Panc1 (cell line): ENCODE results near the gene GPX3. TPM values are rescaled to one million over a fixed set of nuclear protein-coding genes. Genes with fewer than 3 reads are reported as not detected.

Experiments
- ATAC-seq: fragments of 200-7000 bp; cut with Tn5 transposase; 2 replicates; pipeline ENCODE4 v1.9.1; 2020; ENCODE audit warnings: mild to moderate bottlenecking, moderate library complexity
- BruUV-seq: library from RNA; stranded (reverse); fragments of 400-500 nt; replicated peaks from 2 replicates; lab custom pipeline; 2021; lab: Mats Ljungman, UMichigan
- CTCF ChIA-PET: fragments of 300-600 bp; sonication (Branson Sonifier 250); formaldehyde crosslinking; loops from one replicate; lab custom pipeline; 2022; ENCODE audit warnings: antibody characterized with exemption; lab: Charles Lee
- POLR2A ChIA-PET: fragments of 300-600 bp; sonication (Branson Sonifier 250); formaldehyde crosslinking; loops from one replicate; lab custom pipeline; 2022; ENCODE audit warnings: antibody characterized with exemption; lab: Charles Lee
- DNase-seq: peaks from one replicate; pipeline ENCODE4 v3.0.0-alpha.2; 2010; ENCODE audit warnings: low read depth, low spot score
- H3K27ac ChIP-seq: 2 replicates; pipeline ENCODE4 v1.5.1; 2011; ENCODE audit warnings: mild to moderate bottlenecking, low read length, inconsistent platforms
- H3K27me3 ChIP-seq: fragments of 200-500 bp; sonication (Bioruptor generic); 2 replicates; pipeline ENCODE4 v1.6.0; 2014; ENCODE audit warnings: low read length, inconsistent platforms; ENCODE audit not compliant: control insufficient read depth, insufficient read depth
- H3K36me3 ChIP-seq: fragments of 200-500 bp; sonication (Bioruptor generic); 2 replicates; pipeline ENCODE4 v1.5.1; 2014; ENCODE audit warnings: inconsistent platforms, mild to moderate bottlenecking, low read length, moderate library complexity; ENCODE audit not compliant: control insufficient read depth, insufficient read depth
- H3K4me1 ChIP-seq: 2 replicates; pipeline ENCODE4 v1.5.1; 2011; ENCODE audit warnings: inconsistent platforms, mild to moderate bottlenecking, low read length, moderate library complexity; ENCODE audit not compliant: control insufficient read depth, insufficient read depth
- H3K4me3 ChIP-seq, 2 experiments: 2 replicates each; pipeline ENCODE4 v1.5.1; 2011 to 2012; ENCODE audit warnings: low read depth in 2 of 2, low read length in 2 of 2, mild to moderate bottlenecking in 2 of 2, inconsistent platforms in 1 of 2, moderate library complexity in 1 of 2
- H3K9me3 ChIP-seq: fragments of 200-500 bp; sonication (Bioruptor generic); 2 replicates; pipeline ENCODE4 v1.5.1; 2014; ENCODE audit warnings: low read depth, mild to moderate bottlenecking, inconsistent platforms, low read length, moderate library complexity; ENCODE audit not compliant: control insufficient read depth, insufficient read depth
- POLR2AphosphoS5 ChIP-seq: IDR thresholded peaks from 2 replicates; pipeline ENCODE4 v1.6.1; 2012; ENCODE audit warnings: mild to moderate bottlenecking, low read depth, low read length, moderate library complexity
- SIN3A ChIP-seq: IDR thresholded peaks from 2 replicates; pipeline ENCODE4 v1.6.1; 2012; ENCODE audit warnings: low read depth, mild to moderate bottlenecking, low read length, moderate library complexity, borderline replicate concordance; ENCODE audit not compliant: insufficient read depth
- TCF7L2 ChIP-seq: IDR thresholded peaks from 2 replicates; pipeline ENCODE4 v1.6.1; 2011; ENCODE audit warnings: mild to moderate bottlenecking, low read depth, low read length, inconsistent platforms
- in situ Hi-C: cut with HindIII; loops from 2 replicates; pipeline ENCODE4 v1.10.0; 2016; ENCODE audit warnings: low sequenced_read_pairs, low pct_unique_long_range_greater_than_20kb
- intact Hi-C: fragments of 100-400 bp; cut with micrococcal nuclease; formaldehyde crosslinking; loops from one replicate; pipeline ENCODE4 v1.10.0; 2022; ENCODE audit not compliant: unreplicated experiment
- total RNA-seq: library from RNA; stranded (reverse); gene quantifications from one replicate; pipeline ENCODE4 v1.2.1, GENCODE V29; 2021; ENCODE audit not compliant: unreplicated experiment
- TF ChIP-seq, protein P1 (sequence below), 2 experiments: IDR thresholded peaks; 2 replicates each; pipeline ENCODE4 v1.6.1; 2011 to 2012; ENCODE audit warnings: low read depth in 2 of 2, control low read depth in 1 of 2, low read length in 1 of 2, mild to moderate bottlenecking in 1 of 2, moderate library complexity in 1 of 2; ENCODE audit not compliant: insufficient read depth in 1 of 2
- TF ChIP-seq, protein P2 (sequence below): fragments of 450-650 bp; IDR thresholded peaks from 2 replicates; pipeline ENCODE4 v1.5.1; 2017; ENCODE audit warnings: mild to moderate bottlenecking

GPX3 gene
- total RNA-seq, 1 experiment from 2014 or later: 8.5 TPM

DNA sequence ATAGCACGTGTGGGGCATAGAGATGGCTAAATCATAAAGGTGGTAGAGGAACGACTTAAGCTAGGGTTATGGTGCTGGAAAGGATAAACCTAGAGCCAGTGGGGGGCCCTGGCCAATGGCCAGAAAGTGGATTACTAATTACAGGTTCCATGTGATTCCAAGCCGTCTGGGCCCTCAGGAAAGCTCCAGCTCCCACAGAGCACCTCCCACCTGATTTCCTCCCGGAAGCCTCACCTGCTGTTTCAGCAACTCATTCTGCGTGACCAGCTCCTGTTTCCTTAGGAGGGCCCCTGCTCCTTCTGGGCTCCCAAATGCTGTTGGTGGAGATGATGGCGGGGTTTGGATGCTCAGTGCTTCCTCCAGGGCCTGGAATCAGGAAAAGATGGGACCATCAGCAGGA is 16.2 kb downstream of the GPX3 start:
- no TSS peak for BruUV-seq
- Histone ChIP-seq H3K27me3 (no peaks in the 10 kb centered on the region), H3K36me3 (no peaks in the 10 kb centered on the region; the same call in 1 of the 2 replicates), H3K4me1 (no peaks in the 10 kb centered on the region), H3K4me3 (no peak overlapping the region), H3K9me3 (no peaks in the 10 kb centered on the region), H3K27ac (no peak overlapping the region)
- ChIA-PET CTCF (no interaction called here), POLR2A (no interaction called here)
- TF ChIP-seq TCF7L2 (no peak), SIN3A (no peak), POLR2AphosphoS5 (no peak)
- TF ChIP-seq, protein P1, sequence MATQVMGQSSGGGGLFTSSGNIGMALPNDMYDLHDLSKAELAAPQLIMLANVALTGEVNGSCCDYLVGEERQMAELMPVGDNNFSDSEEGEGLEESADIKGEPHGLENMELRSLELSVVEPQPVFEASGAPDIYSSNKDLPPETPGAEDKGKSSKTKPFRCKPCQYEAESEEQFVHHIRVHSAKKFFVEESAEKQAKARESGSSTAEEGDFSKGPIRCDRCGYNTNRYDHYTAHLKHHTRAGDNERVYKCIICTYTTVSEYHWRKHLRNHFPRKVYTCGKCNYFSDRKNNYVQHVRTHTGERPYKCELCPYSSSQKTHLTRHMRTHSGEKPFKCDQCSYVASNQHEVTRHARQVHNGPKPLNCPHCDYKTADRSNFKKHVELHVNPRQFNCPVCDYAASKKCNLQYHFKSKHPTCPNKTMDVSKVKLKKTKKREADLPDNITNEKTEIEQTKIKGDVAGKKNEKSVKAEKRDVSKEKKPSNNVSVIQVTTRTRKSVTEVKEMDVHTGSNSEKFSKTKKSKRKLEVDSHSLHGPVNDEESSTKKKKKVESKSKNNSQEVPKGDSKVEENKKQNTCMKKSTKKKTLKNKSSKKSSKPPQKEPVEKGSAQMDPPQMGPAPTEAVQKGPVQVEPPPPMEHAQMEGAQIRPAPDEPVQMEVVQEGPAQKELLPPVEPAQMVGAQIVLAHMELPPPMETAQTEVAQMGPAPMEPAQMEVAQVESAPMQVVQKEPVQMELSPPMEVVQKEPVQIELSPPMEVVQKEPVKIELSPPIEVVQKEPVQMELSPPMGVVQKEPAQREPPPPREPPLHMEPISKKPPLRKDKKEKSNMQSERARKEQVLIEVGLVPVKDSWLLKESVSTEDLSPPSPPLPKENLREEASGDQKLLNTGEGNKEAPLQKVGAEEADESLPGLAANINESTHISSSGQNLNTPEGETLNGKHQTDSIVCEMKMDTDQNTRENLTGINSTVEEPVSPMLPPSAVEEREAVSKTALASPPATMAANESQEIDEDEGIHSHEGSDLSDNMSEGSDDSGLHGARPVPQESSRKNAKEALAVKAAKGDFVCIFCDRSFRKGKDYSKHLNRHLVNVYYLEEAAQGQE (IDR thresholded peaks at IDR 0.05; ENCODE audit: insufficient read depth in 1 of 2, low read depth in 2 of 2, low read length in 1 of 2): no peak
- TF ChIP-seq, protein P2, sequence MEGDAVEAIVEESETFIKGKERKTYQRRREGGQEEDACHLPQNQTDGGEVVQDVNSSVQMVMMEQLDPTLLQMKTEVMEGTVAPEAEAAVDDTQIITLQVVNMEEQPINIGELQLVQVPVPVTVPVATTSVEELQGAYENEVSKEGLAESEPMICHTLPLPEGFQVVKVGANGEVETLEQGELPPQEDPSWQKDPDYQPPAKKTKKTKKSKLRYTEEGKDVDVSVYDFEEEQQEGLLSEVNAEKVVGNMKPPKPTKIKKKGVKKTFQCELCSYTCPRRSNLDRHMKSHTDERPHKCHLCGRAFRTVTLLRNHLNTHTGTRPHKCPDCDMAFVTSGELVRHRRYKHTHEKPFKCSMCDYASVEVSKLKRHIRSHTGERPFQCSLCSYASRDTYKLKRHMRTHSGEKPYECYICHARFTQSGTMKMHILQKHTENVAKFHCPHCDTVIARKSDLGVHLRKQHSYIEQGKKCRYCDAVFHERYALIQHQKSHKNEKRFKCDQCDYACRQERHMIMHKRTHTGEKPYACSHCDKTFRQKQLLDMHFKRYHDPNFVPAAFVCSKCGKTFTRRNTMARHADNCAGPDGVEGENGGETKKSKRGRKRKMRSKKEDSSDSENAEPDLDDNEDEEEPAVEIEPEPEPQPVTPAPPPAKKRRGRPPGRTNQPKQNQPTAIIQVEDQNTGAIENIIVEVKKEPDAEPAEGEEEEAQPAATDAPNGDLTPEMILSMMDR: no peak
- ATAC-seq (no peak), DNase-seq (no peak)
- intact Hi-C loops: no loop called here
- in situ Hi-C loops: no loop called here

DNA sequence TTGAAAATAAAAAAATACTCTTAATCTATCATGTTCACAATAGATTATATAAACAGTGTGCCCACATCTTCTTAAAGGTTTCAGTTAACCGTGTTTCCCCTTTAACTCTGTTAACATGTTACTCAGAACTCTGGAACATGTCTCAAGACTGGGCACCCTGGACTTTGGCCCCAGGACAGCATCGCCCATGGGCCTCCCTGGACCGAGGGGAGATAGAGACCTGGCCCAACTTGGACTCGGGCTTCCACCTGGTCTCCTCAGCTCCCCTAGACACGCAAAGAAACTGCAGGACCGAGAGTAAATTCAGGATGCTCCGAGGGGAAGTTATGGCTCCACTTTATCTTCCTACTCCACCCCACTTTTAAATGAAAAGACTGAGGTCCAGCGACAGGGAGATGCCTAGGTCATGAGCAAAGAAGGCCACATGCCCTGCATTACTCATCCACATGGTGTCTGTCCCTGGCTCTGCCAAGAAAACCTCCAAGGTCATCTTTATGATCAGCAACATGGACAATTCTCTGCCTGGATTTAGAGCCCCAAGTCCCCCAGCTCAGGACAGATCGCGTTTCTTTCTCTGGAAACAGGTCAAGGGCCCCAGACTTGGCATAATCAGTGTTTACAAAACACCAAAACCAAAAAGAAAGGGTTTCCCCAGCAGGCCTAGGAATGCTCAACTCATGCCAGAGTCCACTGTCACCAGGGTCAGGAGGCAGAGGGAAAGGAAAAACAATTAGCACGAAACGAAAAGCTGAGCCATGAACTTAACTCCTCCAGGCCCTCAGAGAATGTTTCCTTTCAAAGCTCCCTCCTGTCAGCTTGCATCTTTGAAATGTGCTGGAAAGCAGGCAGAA is 17.4 kb downstream of the GPX3 start:
- intact Hi-C loops (no loop called here), in situ Hi-C loops (no loop called here)
- ChIA-PET POLR2A (no interaction called here), CTCF (interaction anchor here (0.5 to 0.6 kb wide), 2 partner anchors 76 to 1164 kb away, joined by 3 to 7 read pairs; no protein-coding TSS in a partner anchor)
- Histone ChIP-seq H3K27ac (no peak overlapping the region), H3K9me3 (no peaks in the 10 kb centered on the region), H3K36me3 (no peaks in the 10 kb centered on the region; the same call in 1 of the 2 replicates), H3K27me3 (no peaks in the 10 kb centered on the region), H3K4me3 (no peak overlapping the region), H3K4me1 (no peaks in the 10 kb centered on the region)
- BruUV-seq: no TSS peak
- TF ChIP-seq TCF7L2: no peak
- no peak for TF ChIP-seq SIN3A
- TF ChIP-seq, protein P1 (IDR thresholded peaks at IDR 0.05; ENCODE audit: insufficient read depth in 1 of 2, low read depth in 2 of 2, low read length in 1 of 2): no peak
- TF ChIP-seq, protein P2: no peak
- TF ChIP-seq POLR2AphosphoS5: no peak
- DNase-seq (no peak), ATAC-seq (no peak)
